ENCODE data around the gene SENP1. TPM values are rescaled to one million over a fixed set of nuclear protein-coding genes. Genes with fewer than 3 reads are reported as not detected.

SENP1 gene
- polyA plus RNA-seq, 1 donor from 2014 or later = 14.0 TPM

GRCh38 chr12:48104531-48104930 lies 1.3 kb downstream of the SENP1 start:
- TF ChIP-seq TAF1 (IDR thresholded peaks at IDR 0.05; ENCODE audit: low read depth) (no peak), POLR2AphosphoS5 (IDR thresholded peaks at IDR 0.05) (no peak), EP300 (conservative IDR thresholded peaks at IDR 0.05; ENCODE audit: poor library complexity, severe bottlenecking) (no peak), MXI1 (conservative IDR thresholded peaks at IDR 0.05; ENCODE audit: poor library complexity, severe bottlenecking) (no peak), SMC3 (conservative IDR thresholded peaks at IDR 0.05; ENCODE audit: poor library complexity) (no peak), EZH2 (IDR thresholded peaks at IDR 0.05; ENCODE audit: borderline replicate concordance, insufficient read depth, low read length, poor library complexity, severe bottlenecking) (no peak), RAD21 (conservative IDR thresholded peaks at IDR 0.05) (no peak), REST (IDR thresholded peaks at IDR 0.05; ENCODE audit: borderline replicate concordance) (no peak)
- TF ChIP-seq, protein P1, sequence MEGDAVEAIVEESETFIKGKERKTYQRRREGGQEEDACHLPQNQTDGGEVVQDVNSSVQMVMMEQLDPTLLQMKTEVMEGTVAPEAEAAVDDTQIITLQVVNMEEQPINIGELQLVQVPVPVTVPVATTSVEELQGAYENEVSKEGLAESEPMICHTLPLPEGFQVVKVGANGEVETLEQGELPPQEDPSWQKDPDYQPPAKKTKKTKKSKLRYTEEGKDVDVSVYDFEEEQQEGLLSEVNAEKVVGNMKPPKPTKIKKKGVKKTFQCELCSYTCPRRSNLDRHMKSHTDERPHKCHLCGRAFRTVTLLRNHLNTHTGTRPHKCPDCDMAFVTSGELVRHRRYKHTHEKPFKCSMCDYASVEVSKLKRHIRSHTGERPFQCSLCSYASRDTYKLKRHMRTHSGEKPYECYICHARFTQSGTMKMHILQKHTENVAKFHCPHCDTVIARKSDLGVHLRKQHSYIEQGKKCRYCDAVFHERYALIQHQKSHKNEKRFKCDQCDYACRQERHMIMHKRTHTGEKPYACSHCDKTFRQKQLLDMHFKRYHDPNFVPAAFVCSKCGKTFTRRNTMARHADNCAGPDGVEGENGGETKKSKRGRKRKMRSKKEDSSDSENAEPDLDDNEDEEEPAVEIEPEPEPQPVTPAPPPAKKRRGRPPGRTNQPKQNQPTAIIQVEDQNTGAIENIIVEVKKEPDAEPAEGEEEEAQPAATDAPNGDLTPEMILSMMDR (IDR thresholded peaks at IDR 0.05; ENCODE audit: poor library complexity, severe bottlenecking) = no peak
- Histone ChIP-seq H3K9ac (ENCODE audit: low read length) (peak overlapping the region; percentile 90), H3K27ac (ENCODE audit: low read length) (peak overlapping the region; percentile 93), H3K9me2 (ENCODE audit: insufficient read depth, low read length) (no peaks in the 10 kb centered on the region), H3F3A (ENCODE audit: insufficient read depth, low read length, poor library complexity, severe bottlenecking) (no peaks in the 10 kb centered on the region), H3K9me3 (ENCODE audit: low read length) (no peaks in the 10 kb centered on the region), H3K4me2 (ENCODE audit: low read length) (peak overlapping the region; percentile 71), H3K79me2 (replicated peaks; ENCODE audit: insufficient read depth, low read length) (peaks cover 35% of the 10 kb centered on the region), H3K4me3 (ENCODE audit: low read length) (peak overlapping the region; percentile 91), H3K27me3 (ENCODE audit: insufficient read depth, low read depth, low read length) (no peaks in the 10 kb centered on the region), H3K36me3 (ENCODE audit: insufficient read depth, low read length) (no peaks in the 10 kb centered on the region), H4K20me1 (ENCODE audit: insufficient read depth) (no peaks in the 10 kb centered on the region), H2AFZ (ENCODE audit: low read depth, low read length) (no peak overlapping the region)

- Histone ChIP-seq H3K79me2 (replicated peaks; ENCODE audit: insufficient read depth, low read length) (peaks cover 2% of the 10 kb centered on the region), H3F3A (ENCODE audit: insufficient read depth, low read length, poor library complexity, severe bottlenecking) (no peaks in the 10 kb centered on the region), H4K20me1 (ENCODE audit: insufficient read depth) (no peaks in the 10 kb centered on the region), H3K9ac (ENCODE audit: low read length) (no peak overlapping the region), H3K27ac (ENCODE audit: low read length) (no peak overlapping the region), H3K4me3 (ENCODE audit: low read length) (no peak overlapping the region), H3K4me2 (ENCODE audit: low read length) (no peak overlapping the region), H3K9me3 (ENCODE audit: low read length) (no peaks in the 10 kb centered on the region), H2AFZ (ENCODE audit: low read depth, low read length) (no peak overlapping the region), H3K27me3 (ENCODE audit: insufficient read depth, low read depth, low read length) (no peaks in the 10 kb centered on the region), H3K9me2 (ENCODE audit: insufficient read depth, low read length) (no peaks in the 10 kb centered on the region), H3K36me3 (ENCODE audit: insufficient read depth, low read length) (no peaks in the 10 kb centered on the region)
- TF ChIP-seq EZH2 (IDR thresholded peaks at IDR 0.05; ENCODE audit: borderline replicate concordance, insufficient read depth, low read length, poor library complexity, severe bottlenecking) (no peak), SMC3 (conservative IDR thresholded peaks at IDR 0.05; ENCODE audit: poor library complexity) (no peak), POLR2AphosphoS5 (IDR thresholded peaks at IDR 0.05) (no peak), RAD21 (conservative IDR thresholded peaks at IDR 0.05) (no peak), TAF1 (IDR thresholded peaks at IDR 0.05; ENCODE audit: low read depth) (no peak)
Measured at GRCh38 chr12:48092611-48093010, 13.3 kb downstream of the SENP1 start.
